Stimulated activated CD8-positive, alpha-beta memory T cell treated with anti-CD3 and anti-CD28 coated beads, Interleukin-2, amount 100 ng/mL, for 48 hours (primary cell): ENCODE data around the gene FAM83B.
"Not testable (repeated sequence)": the region's sequence is repeated elsewhere in the genome, so short reads cannot be mapped to it uniquely, and the experiment has no call there.

ENCODE experiments used
- DNase-seq, 2 donors: peaks; one replicate each; pipeline ENCODE4 v3.0.0-alpha.2; 2020; ENCODE audit warnings: low read depth in 2 of 2

FAM83B gene

GRCh38 chr6:54861905-54862616, 15.5 kb downstream of the FAM83B start:
- no peak for DNase-seq

- DNase-seq: no peak
Measured at GRCh38 chr6:54864272-54864671, 17.7 kb downstream of the FAM83B start.

- no peak for DNase-seq
Measured at GRCh38 chr6:54865091-54865631, 18.6 kb downstream of the FAM83B start.

- no peak for DNase-seq
Measured at GRCh38 chr6:54868556-54868955, 22.0 kb downstream of the FAM83B start.

GRCh38 chr6:54873599-54873998, 27.0 kb downstream of the FAM83B start:
- no peak for DNase-seq

GRCh38 chr6:54874349-54875048, 27.9 kb downstream of the FAM83B start:
- no peak for DNase-seq

- no peak for DNase-seq
Measured at GRCh38 chr6:54875539-54875938, 29.0 kb downstream of the FAM83B start.

GRCh38 chr6:54876365-54876764, 29.8 kb downstream of the FAM83B start:
- DNase-seq: no peak

GRCh38 chr6:54876871-54877270, 30.3 kb downstream of the FAM83B start:
- DNase-seq: no peak

GRCh38 chr6:54877713-54878317, 31.2 kb downstream of the FAM83B start:
- no peak for DNase-seq

- DNase-seq: no peak
Measured at GRCh38 chr6:54878718-54879117, 32.1 kb downstream of the FAM83B start.

- DNase-seq: no peak
Measured at GRCh38 chr6:54879188-54879985, 32.8 kb downstream of the FAM83B start.

- no peak for DNase-seq
Measured at GRCh38 chr6:54881067-54881730, 34.6 kb downstream of the FAM83B start.

- DNase-seq: not testable (repeated sequence)
Measured at GRCh38 chr6:54881891-54882290, 35.3 kb downstream of the FAM83B start.

GRCh38 chr6:54886932-54887584, 40.5 kb downstream of the FAM83B start:
- DNase-seq: no peak

- DNase-seq: no peak
Measured at GRCh38 chr6:54891536-54891935, 45.0 kb downstream of the FAM83B start.

- no peak for DNase-seq
Measured at GRCh38 chr6:54892831-54893230, 46.3 kb downstream of the FAM83B start.

- no peak for DNase-seq
Measured at GRCh38 chr6:54893818-54894217, 47.2 kb downstream of the FAM83B start.

- no peak for DNase-seq
Measured at GRCh38 chr6:54896302-54896701, 49.7 kb downstream of the FAM83B start.

- DNase-seq: no peak
Measured at GRCh38 chr6:54897462-54898189, 51.1 kb downstream of the FAM83B start.
